MM.1S (cell line): ENCODE results near the gene AP2M1.

ENCODE experiments used
- EZH2 ChIP-seq: fragments of 300-600 bp; sonication (generic); optimal IDR thresholded peaks from 2 replicates; pipeline ENCODE3; 2017; ENCODE audit warnings: low read depth, mild to moderate bottlenecking, antibody characterized with exemption, low read length, mixed read lengths
- EZH2phosphoT487 ChIP-seq: fragments of 300-600 bp; sonication (generic); IDR thresholded peaks from 2 replicates; pipeline ENCODE4 v1.6.1; 2018; ENCODE audit warnings: antibody characterized with exemption, low read length
- TF ChIP-seq, protein P1 (sequence below): fragments of 300-600 bp; sonication (generic); IDR thresholded peaks from 2 replicates; pipeline ENCODE4 v1.5.1; 2016; ENCODE audit warnings: antibody characterized with exemption, low read length, mixed read lengths

DNA sequence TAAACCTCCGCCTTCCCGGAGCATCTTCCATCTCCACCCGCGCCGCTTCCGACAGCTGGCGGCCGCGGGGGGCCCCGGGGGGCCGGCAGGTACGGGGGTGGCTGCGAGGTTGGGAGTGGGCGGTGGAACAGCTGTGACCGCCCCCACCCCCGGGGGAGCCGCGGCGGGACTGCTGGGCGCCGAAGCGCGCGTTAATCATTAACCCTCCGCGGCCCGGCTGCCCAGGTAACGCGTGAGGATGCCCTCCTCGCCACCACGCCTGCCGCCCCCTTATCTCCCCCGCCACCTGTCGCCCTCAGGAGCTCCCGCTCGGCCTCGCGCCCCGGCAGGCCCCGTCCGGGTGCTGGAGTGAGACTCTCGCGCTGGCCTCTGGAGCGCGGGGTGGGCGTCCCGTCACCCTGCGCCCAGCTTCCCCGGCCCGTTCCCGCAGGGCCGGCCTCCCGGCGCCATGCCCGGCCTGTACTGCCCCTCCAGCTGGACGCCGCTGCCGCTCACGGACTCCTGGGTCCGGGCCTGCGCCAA lies 55.5 kb downstream of the AP2M1 start:
- TF ChIP-seq, protein P1, sequence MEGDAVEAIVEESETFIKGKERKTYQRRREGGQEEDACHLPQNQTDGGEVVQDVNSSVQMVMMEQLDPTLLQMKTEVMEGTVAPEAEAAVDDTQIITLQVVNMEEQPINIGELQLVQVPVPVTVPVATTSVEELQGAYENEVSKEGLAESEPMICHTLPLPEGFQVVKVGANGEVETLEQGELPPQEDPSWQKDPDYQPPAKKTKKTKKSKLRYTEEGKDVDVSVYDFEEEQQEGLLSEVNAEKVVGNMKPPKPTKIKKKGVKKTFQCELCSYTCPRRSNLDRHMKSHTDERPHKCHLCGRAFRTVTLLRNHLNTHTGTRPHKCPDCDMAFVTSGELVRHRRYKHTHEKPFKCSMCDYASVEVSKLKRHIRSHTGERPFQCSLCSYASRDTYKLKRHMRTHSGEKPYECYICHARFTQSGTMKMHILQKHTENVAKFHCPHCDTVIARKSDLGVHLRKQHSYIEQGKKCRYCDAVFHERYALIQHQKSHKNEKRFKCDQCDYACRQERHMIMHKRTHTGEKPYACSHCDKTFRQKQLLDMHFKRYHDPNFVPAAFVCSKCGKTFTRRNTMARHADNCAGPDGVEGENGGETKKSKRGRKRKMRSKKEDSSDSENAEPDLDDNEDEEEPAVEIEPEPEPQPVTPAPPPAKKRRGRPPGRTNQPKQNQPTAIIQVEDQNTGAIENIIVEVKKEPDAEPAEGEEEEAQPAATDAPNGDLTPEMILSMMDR, result no peak
- TF ChIP-seq EZH2phosphoT487 (peak; percentile 67; the same call in 1 of the 2 replicates), EZH2 (peak; percentile 97)
